IPS-18c (cell line): Measurements from ENCODE around the gene PTBP2.
"Not testable (repeated sequence)": the region's sequence is repeated elsewhere in the genome, so short reads cannot be mapped to it uniquely, and the experiment has no call there.

Experiments used
- H3K4me3 ChIP-seq: 2 replicates; pipeline ENCODE4 v1.7.0; 2013; ENCODE audit warnings: low read depth, mild to moderate bottlenecking, low read length, moderate library complexity; ENCODE audit not compliant: insufficient read depth
- H3K9me3 ChIP-seq: one replicate; pipeline ENCODE4 v1.6.1; 2013; ENCODE audit warnings: mild to moderate bottlenecking, low read length, moderate library complexity; ENCODE audit not compliant: control insufficient read depth, insufficient read depth

The PTBP2 gene

GRCh38 chr1:96772349-96772748, 50.8 kb downstream of the PTBP2 start:
- no peaks in the 10 kb centered on the region for H3K9me3 ChIP-seq
- no peak overlapping the region for H3K4me3 ChIP-seq

GRCh38 chr1:96772972-96773371, 51.4 kb downstream of the PTBP2 start:
- Histone ChIP-seq H3K9me3 (no peaks in the 10 kb centered on the region), H3K4me3 (no peak overlapping the region)

GRCh38 chr1:96782206-96782605, 60.6 kb downstream of the PTBP2 start:
- no peaks in the 10 kb centered on the region for H3K9me3 ChIP-seq
- no peak overlapping the region for H3K4me3 ChIP-seq

GRCh38 chr1:96782856-96783255, 61.3 kb downstream of the PTBP2 start:
- H3K9me3 ChIP-seq = no peaks in the 10 kb centered on the region
- H3K4me3 ChIP-seq = no peak overlapping the region

GRCh38 chr1:96790599-96790998, 69.0 kb downstream of the PTBP2 start:
- no peaks in the 10 kb centered on the region for H3K9me3 ChIP-seq
- no peak overlapping the region for H3K4me3 ChIP-seq

- H3K4me3 ChIP-seq = no peak overlapping the region
- H3K9me3 ChIP-seq = no peaks in the 10 kb centered on the region
Measured at GRCh38 chr1:96792220-96792619, 70.6 kb downstream of the PTBP2 start.

GRCh38 chr1:96801696-96802095, 80.1 kb downstream of the PTBP2 start:
- H3K4me3 ChIP-seq, H3K9me3 ChIP-seq: not testable (repeated sequence)

- Histone ChIP-seq H3K9me3 (no peaks in the 10 kb centered on the region), H3K4me3 (no peak overlapping the region)
Measured at GRCh38 chr1:96804648-96805047, 83.1 kb downstream of the PTBP2 start.

GRCh38 chr1:96808191-96808590, 86.6 kb downstream of the PTBP2 start:
- no peaks in the 10 kb centered on the region for H3K9me3 ChIP-seq
- no peak overlapping the region for H3K4me3 ChIP-seq

- no peak overlapping the region for H3K4me3 ChIP-seq
- no peaks in the 10 kb centered on the region for H3K9me3 ChIP-seq
Measured at GRCh38 chr1:96815914-96816313, 94.3 kb downstream of the PTBP2 start.

GRCh38 chr1:96820107-96820506, 98.5 kb downstream of the PTBP2 start:
- H3K4me3 ChIP-seq = no peak overlapping the region
- no peaks in the 10 kb centered on the region for H3K9me3 ChIP-seq

- no peaks in the 10 kb centered on the region for H3K9me3 ChIP-seq
- no peak overlapping the region for H3K4me3 ChIP-seq
Measured at GRCh38 chr1:96820671-96821070, 99.1 kb downstream of the PTBP2 start.

- Histone ChIP-seq H3K4me3 (no peak overlapping the region), H3K9me3 (no peaks in the 10 kb centered on the region)
Measured at GRCh38 chr1:96825231-96825630, 103.6 kb downstream of the PTBP2 start.

GRCh38 chr1:96825950-96826576, 104.5 kb downstream of the PTBP2 start:
- H3K9me3 ChIP-seq = no peaks in the 10 kb centered on the region
- H3K4me3 ChIP-seq = no peak overlapping the region

GRCh38 chr1:96833376-96833775, 111.8 kb downstream of the PTBP2 start:
- no peaks in the 10 kb centered on the region for H3K9me3 ChIP-seq
- no peak overlapping the region for H3K4me3 ChIP-seq

GRCh38 chr1:96834986-96835385, 113.4 kb downstream of the PTBP2 start:
- Histone ChIP-seq H3K4me3 (no peak overlapping the region), H3K9me3 (no peaks in the 10 kb centered on the region)

GRCh38 chr1:96837057-96837780, 115.6 kb downstream of the PTBP2 start:
- H3K9me3 ChIP-seq = no peaks in the 10 kb centered on the region

GRCh38 chr1:96837781-96838216, 116.2 kb downstream of the PTBP2 start:
- Histone ChIP-seq H3K4me3 (no peak overlapping the region), H3K9me3 (no peaks in the 10 kb centered on the region)

More at GRCh38 chr1:96837057-96837780, 115.6 kb downstream of the PTBP2 start:
- no peak overlapping the region for H3K4me3 ChIP-seq

GRCh38 chr1:96840396-96840795, 118.8 kb downstream of the PTBP2 start:
- Histone ChIP-seq H3K9me3 (no peaks in the 10 kb centered on the region), H3K4me3 (no peak overlapping the region)
